B cell (primary cell): ENCODE data around the gene JAKMIP2. TPM values are rescaled to one million over a fixed set of nuclear protein-coding genes. Genes with fewer than 3 reads are reported as not detected.

ENCODE experiments used
- ATAC-seq: fragments of 200-7000 bp; cut with Tn5 transposase; one replicate; pipeline ENCODE4 v1.10.0; 2021; ENCODE audit warnings: low read depth, mild to moderate bottlenecking, moderate number of reproducible peaks, moderate library complexity
- CTCF ChIA-PET: fragments of 350-600 bp; sonication (Branson Sonifier 250); formaldehyde crosslinking; loops from one replicate; lab custom pipeline; 2021; ENCODE audit warnings: antibody characterized with exemption, inconsistent platforms; lab: Charles Lee
- POLR2A ChIA-PET: fragments of 350-600 bp; sonication (Branson Sonifier 250); formaldehyde crosslinking; loops from one replicate; lab custom pipeline; 2021; ENCODE audit warnings: antibody characterized with exemption; lab: Charles Lee
- DNase-seq: peaks from one replicate; pipeline ENCODE4 v3.0.0; 2013
- H2AFZ ChIP-seq: 2 replicates; pipeline ENCODE4 v1.6.1; 2012; ENCODE audit warnings: mild to moderate bottlenecking, low read depth, low read length; ENCODE audit not compliant: insufficient read depth, poor library complexity, severe bottlenecking
- H3K27ac ChIP-seq, 2 donors: 1 replicate in 1 of 2; 2 replicates in 1 of 2; pipeline ENCODE4 v1.5.1; 2012 to 2013; ENCODE audit warnings: low read length in 2 of 2, mild to moderate bottlenecking in 2 of 2, moderate library complexity in 1 of 2
- H3K27me3 ChIP-seq, 4 experiments: fragments of 200-600 bp in 1 of 4; sonication (generic) in 1 of 4; replicated peaks in 1 of 4; 1 replicate in 2 of 4; 2 replicates in 2 of 4; pipeline versions ENCODE4 v1.6.1 to v1.7.0; 2013 to 2016; ENCODE audit warnings: low read length in 3 of 4, mild to moderate bottlenecking in 2 of 4, mixed read lengths in 1 of 4, moderate library complexity in 1 of 4; ENCODE audit not compliant: insufficient read depth in 4 of 4, control insufficient read depth in 3 of 4; ENCODE audit errors: control extremely low read depth in 1 of 4
- H3K36me3 ChIP-seq, 2 experiments: replicated peaks in 1 of 2; 1 replicate in 1 of 2; 2 replicates in 1 of 2; pipeline versions ENCODE4 v1.6.1 to v1.7.1; 2013; ENCODE audit warnings: low read length in 1 of 2; ENCODE audit not compliant: insufficient read depth in 2 of 2, control insufficient read depth in 1 of 2; ENCODE audit errors: control extremely low read depth in 1 of 2, extremely low read depth in 1 of 2
- H3K4me1 ChIP-seq, 2 donors: fragments of 200-600 bp in 1 of 2; sonication (generic) in 1 of 2; 1 replicate in 1 of 2; 2 replicates in 1 of 2; pipeline versions ENCODE4 v1.5.1 to v1.6.1; 2013 to 2017; ENCODE audit warnings: low read length in 2 of 2; ENCODE audit not compliant: control insufficient read depth in 2 of 2, insufficient read depth in 2 of 2
- H3K4me2 ChIP-seq: replicated peaks from 2 replicates; pipeline ENCODE3; 2012; ENCODE audit warnings: mild to moderate bottlenecking, low read depth, low read length; ENCODE audit not compliant: poor library complexity, severe bottlenecking
- H3K4me3 ChIP-seq, 5 experiments: fragments of 200-600 bp in 1 of 5; sonication (generic) in 1 of 5; 1 replicate in 3 of 5; 2 replicates in 2 of 5; pipeline versions ENCODE4 v1.5.1 to v1.7.0; 2011 to 2016; ENCODE audit warnings: low read length in 4 of 5, mild to moderate bottlenecking in 4 of 5, low read depth in 2 of 5, control low read depth in 1 of 5, moderate library complexity in 1 of 5; ENCODE audit not compliant: insufficient read depth in 1 of 5; ENCODE audit errors: control extremely low read depth in 1 of 5, extremely low read depth in 1 of 5
- H3K79me2 ChIP-seq: fragments of 200-600 bp; sonication (generic); one replicate; pipeline ENCODE4 v1.6.0; 2016; ENCODE audit warnings: low read length; ENCODE audit not compliant: control insufficient read depth, insufficient read depth
- H3K9ac ChIP-seq: fragments of 200-600 bp; sonication (generic); 2 replicates; pipeline ENCODE4 v1.6.1; 2017; ENCODE audit warnings: mild to moderate bottlenecking, low read length, moderate library complexity
- H3K9me3 ChIP-seq, 3 donors: one replicate each; pipeline versions ENCODE4 v1.6.1 to v1.7.1; 2013; ENCODE audit warnings: low read length in 2 of 3; ENCODE audit not compliant: control insufficient read depth in 2 of 3, insufficient read depth in 1 of 3; ENCODE audit errors: control extremely low read depth in 1 of 3
- H4K20me1 ChIP-seq: 2 replicates; pipeline ENCODE4 v1.6.0; 2012; ENCODE audit warnings: mild to moderate bottlenecking, low read length; ENCODE audit not compliant: insufficient read depth, control insufficient read depth, poor library complexity, severe bottlenecking
- H3K27ac Mint-ChIP-seq: one replicate; pipeline ENCODE4 v1.8.0; 2021; ENCODE audit warnings: mixed read lengths
- H3K27me3 Mint-ChIP-seq: one replicate; pipeline ENCODE4 v1.8.0; 2021; ENCODE audit warnings: mixed read lengths
- H3K4me1 Mint-ChIP-seq: one replicate; pipeline ENCODE4 v1.8.0; 2021; ENCODE audit warnings: mixed read lengths
- H3K4me3 Mint-ChIP-seq: one replicate; pipeline ENCODE4 v1.8.0; 2021; ENCODE audit warnings: mixed read lengths
- H3K9me3 Mint-ChIP-seq: one replicate; pipeline ENCODE4 v1.8.0; 2022; ENCODE audit warnings: mixed read lengths; ENCODE audit not compliant: insufficient read depth
- EZH2 ChIP-seq: IDR thresholded peaks from 2 replicates; pipeline ENCODE4 v1.6.1; 2012; ENCODE audit warnings: borderline replicate concordance, low read depth, mild to moderate bottlenecking, moderate library complexity, low read length; ENCODE audit not compliant: insufficient read depth, poor library complexity, severe bottlenecking
- WGBS: methylation state at CpG from one replicate; pipeline ENCODE4 v1.1.5; 2013; ENCODE audit warnings: missing lambda C conversion rate; ENCODE audit not compliant: insufficient coverage; 5-methylcytosine and 5-hydroxymethylcytosine counted together
- intact Hi-C: fragments of 100-400 bp; cut with micrococcal nuclease; formaldehyde crosslinking; loops from one replicate; pipeline ENCODE4 v1.10.0; 2022
- polyA plus RNA-seq: library from polyadenylated mRNA; depleted of rRNA; stranded (reverse); fragments of >200 nt; gene quantifications from 2 replicates; pipeline ENCODE4 v1.2.3, GENCODE V29; 2012
- total RNA-seq, 2 donors: library from RNA; stranded (reverse); fragments of 120-200 nt in 1 of 2; gene quantifications; 1 replicate in 1 of 2; 2 replicates in 1 of 2; pipeline versions ENCODE4 v1.2.3 to v1.2.4, GENCODE V29; 2013 to 2022
- TF ChIP-seq, protein P1 (sequence below): fragments of 200-600 bp; IDR thresholded peaks from one replicate; pipeline ENCODE4 v1.8.0; 2022; ENCODE audit warnings: antibody characterized with exemption, mild to moderate bottlenecking

Gene JAKMIP2
- total and polyA plus RNA-seq, 2 donors (not counting 1 experiment from before 2014, with no cell fraction given) = 0.24 to 4.1 TPM

DNA sequence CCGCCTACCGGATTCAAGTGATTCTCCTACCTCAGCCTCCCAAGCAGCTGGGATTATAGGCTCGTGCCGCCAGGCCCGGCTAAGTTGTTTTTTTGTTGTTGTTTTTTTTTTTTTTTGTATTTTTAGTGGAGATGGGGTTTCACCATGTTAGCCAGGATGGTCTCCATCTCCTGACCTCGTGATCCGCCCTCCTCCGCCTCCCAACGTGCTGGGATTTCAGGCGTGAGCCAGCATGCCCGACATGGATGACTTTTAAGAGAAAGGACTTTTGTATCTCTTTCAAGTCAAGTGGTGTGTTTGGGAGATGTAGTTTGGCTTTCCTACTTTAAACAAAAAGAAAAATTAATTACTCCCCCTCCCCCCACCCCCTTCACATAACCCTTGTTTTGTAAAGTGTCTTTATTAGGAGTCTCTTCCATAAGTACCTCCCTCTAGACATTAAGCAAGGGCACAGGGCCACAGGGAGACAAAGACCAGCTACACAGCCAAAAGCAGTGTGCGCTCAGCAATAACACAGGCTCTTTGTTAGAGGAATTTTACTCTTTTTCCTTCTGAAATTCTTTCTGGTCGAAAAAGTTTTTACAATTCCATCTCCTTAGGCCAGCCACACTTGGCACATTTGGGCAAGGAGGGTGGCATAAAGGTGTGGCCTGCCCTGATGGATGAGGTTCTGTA lies 31.2 kb downstream of the JAKMIP2 start:
- DNase-seq (no peak), ATAC-seq (no peak)
- Mint-ChIP-seq H3K9me3 (no peaks in the 10 kb centered on the region), H3K4me1 (no peaks in the 10 kb centered on the region), H3K4me3 (no peak overlapping the region), H3K27me3 (no peaks in the 10 kb centered on the region), H3K27ac (no peak overlapping the region)
- Histone ChIP-seq H3K4me1 (no peaks in the 10 kb centered on the region), H3K4me3 (no peak overlapping the region), H2AFZ (no peak overlapping the region), H3K27ac (no peak overlapping the region), H4K20me1 (no peaks in the 10 kb centered on the region), H3K36me3 (peaks cover 0 to 1% of the 10 kb centered on the region in 2 experiments), H3K9ac (no peak overlapping the region), H3K9me3 (no peaks in the 10 kb centered on the region), H3K79me2 (no peaks in the 10 kb centered on the region), H3K4me2 (no peak overlapping the region), H3K27me3 (no peaks in the 10 kb centered on the region)
- TF ChIP-seq, protein P1, sequence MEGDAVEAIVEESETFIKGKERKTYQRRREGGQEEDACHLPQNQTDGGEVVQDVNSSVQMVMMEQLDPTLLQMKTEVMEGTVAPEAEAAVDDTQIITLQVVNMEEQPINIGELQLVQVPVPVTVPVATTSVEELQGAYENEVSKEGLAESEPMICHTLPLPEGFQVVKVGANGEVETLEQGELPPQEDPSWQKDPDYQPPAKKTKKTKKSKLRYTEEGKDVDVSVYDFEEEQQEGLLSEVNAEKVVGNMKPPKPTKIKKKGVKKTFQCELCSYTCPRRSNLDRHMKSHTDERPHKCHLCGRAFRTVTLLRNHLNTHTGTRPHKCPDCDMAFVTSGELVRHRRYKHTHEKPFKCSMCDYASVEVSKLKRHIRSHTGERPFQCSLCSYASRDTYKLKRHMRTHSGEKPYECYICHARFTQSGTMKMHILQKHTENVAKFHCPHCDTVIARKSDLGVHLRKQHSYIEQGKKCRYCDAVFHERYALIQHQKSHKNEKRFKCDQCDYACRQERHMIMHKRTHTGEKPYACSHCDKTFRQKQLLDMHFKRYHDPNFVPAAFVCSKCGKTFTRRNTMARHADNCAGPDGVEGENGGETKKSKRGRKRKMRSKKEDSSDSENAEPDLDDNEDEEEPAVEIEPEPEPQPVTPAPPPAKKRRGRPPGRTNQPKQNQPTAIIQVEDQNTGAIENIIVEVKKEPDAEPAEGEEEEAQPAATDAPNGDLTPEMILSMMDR = no peak
- no peak for TF ChIP-seq EZH2
- intact Hi-C loops = no loop called here
- POLR2A ChIA-PET = no interaction called here
- CTCF ChIA-PET = no interaction called here
- WGBS = no CpG with 5 or more reads among the region's 13 CpGs

DNA sequence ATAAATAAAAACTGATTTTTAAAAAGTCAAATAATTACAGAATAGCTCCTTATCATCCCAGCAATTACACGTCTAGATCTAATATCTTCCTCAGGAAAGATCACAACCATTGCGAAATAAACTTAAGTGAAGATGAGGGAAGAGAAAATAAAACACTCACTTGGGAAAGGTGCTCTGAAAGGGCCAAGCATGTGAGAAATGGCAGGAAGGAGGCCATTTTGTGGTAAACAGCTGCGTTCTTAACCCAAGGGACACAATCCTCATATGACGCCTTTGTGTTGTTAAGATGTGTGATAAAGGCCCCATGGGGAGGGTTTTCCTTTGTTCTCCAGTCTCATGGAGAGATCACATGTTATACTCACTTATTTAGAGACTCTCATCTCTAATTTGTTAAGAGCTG lies 32.5 kb downstream of the JAKMIP2 start:
- H3K4me3 Mint-ChIP-seq = no peak overlapping the region
- Histone ChIP-seq H3K79me2 (no peaks in the 10 kb centered on the region), H3K9me3 (no peaks in the 10 kb centered on the region), H3K27ac (no peak overlapping the region), H4K20me1 (no peaks in the 10 kb centered on the region), H3K4me1 (no peaks in the 10 kb centered on the region), H3K9ac (no peak overlapping the region), H3K27me3 (no peaks in the 10 kb centered on the region), H3K36me3 (peaks cover 0 to 1% of the 10 kb centered on the region in 2 experiments), H3K4me2 (no peak overlapping the region), H2AFZ (peak overlapping the region; percentile 6), H3K4me3 (no peak overlapping the region)
- H3K4me1 Mint-ChIP-seq = no peaks in the 10 kb centered on the region
- ATAC-seq (no peak), DNase-seq (no peak)
- no peaks in the 10 kb centered on the region for H3K9me3 Mint-ChIP-seq
- TF ChIP-seq, protein P1 = no peak
- TF ChIP-seq EZH2 = no peak
- no peaks in the 10 kb centered on the region for H3K27me3 Mint-ChIP-seq
- H3K27ac Mint-ChIP-seq = no peak overlapping the region
- ChIA-PET CTCF (no interaction called here), POLR2A (no interaction called here)
- no CpG with 5 or more reads among the region's 4 CpGs for WGBS
- intact Hi-C loops = no loop called here
